ENCODE measurements around the gene PCDHGB2.
"Not testable (repeated sequence)": the region's sequence is repeated elsewhere in the genome, so short reads cannot be mapped to it uniquely, and the experiment has no call there.

Gene PCDHGB2

GRCh38 chr5:141366016-141366896, 6.5 kb downstream of the PCDHGB2 start:
- Mint-ChIP-seq H3K27ac (no peak overlapping the region), H3K4me3 (no peak overlapping the region), H3K36me3 (peaks cover 14% of the 10 kb centered on the region), H3K4me1 (peaks cover 15% of the 10 kb centered on the region), H3K27me3 (peaks cover 61% of the 10 kb centered on the region), H3K9me3 (peaks cover 14% of the 10 kb centered on the region)
- ATAC-seq, result no peak

GRCh38 chr5:141369994-141370848, 10.4 kb downstream of the PCDHGB2 start, which contains the start of gene PCDHGB3:
TSS of gene PCDHGB3 (plus strand) at chr5:141370242. CDS start at chr5:141370395, 153 bp downstream.
- Mint-ChIP-seq H3K36me3 (peaks cover 11% of the 10 kb centered on the region), H3K27ac (peak within 1 kb of the TSS; percentile 83), H3K27me3 (peaks cover 34% of the 10 kb centered on the region), H3K4me1 (peaks cover 6% of the 10 kb centered on the region), H3K4me3 (peak within 1 kb of the TSS; percentile 90), H3K9me3 (peaks cover 3% of the 10 kb centered on the region)
- ATAC-seq, result peak; percentile 77

GRCh38 chr5:141371572-141372475, 12.0 kb downstream of the PCDHGB2 start:
- Mint-ChIP-seq H3K4me1 (peaks cover 6% of the 10 kb centered on the region), H3K36me3 (peaks cover 16% of the 10 kb centered on the region), H3K27me3 (peaks cover 19% of the 10 kb centered on the region), H3K9me3 (peaks cover 3% of the 10 kb centered on the region), H3K27ac (no peak overlapping the region), H3K4me3 (no peak overlapping the region)
- no peak for ATAC-seq

GRCh38 chr5:141373673-141374317, 14.0 kb downstream of the PCDHGB2 start, which contains the start of gene PCDHGA6:
TSS of gene PCDHGA6 (plus strand) at chr5:141373891. CDS start at chr5:141374084, 193 bp downstream.
- peaks cover 19% of the 10 kb centered on the region for H3K27me3 Mint-ChIP-seq
- ATAC-seq, result no peak
- H3K4me1 Mint-ChIP-seq, result peaks cover 6% of the 10 kb centered on the region
- no peak within 1 kb of the TSS for H3K4me3 Mint-ChIP-seq
- H3K9me3 Mint-ChIP-seq, result peaks cover 3% of the 10 kb centered on the region
- H3K27ac Mint-ChIP-seq, result no peak within 1 kb of the TSS
- H3K36me3 Mint-ChIP-seq, result peaks cover 16% of the 10 kb centered on the region

GRCh38 chr5:141374627-141375026, 14.8 kb downstream of the PCDHGB2 start:
- Mint-ChIP-seq H3K9me3 (peaks cover 3% of the 10 kb centered on the region), H3K4me1 (peaks cover 6% of the 10 kb centered on the region), H3K27ac (no peak overlapping the region), H3K4me3 (no peak overlapping the region), H3K36me3 (peaks cover 16% of the 10 kb centered on the region), H3K27me3 (peaks cover 19% of the 10 kb centered on the region)
- ATAC-seq, result no peak

- not testable (repeated sequence) for H3K27ac Mint-ChIP-seq, H3K9me3 Mint-ChIP-seq, H3K27me3 Mint-ChIP-seq, ATAC-seq, H3K4me1 Mint-ChIP-seq, H3K4me3 Mint-ChIP-seq
- peaks cover 11% of the 10 kb centered on the region for H3K36me3 Mint-ChIP-seq
Measured at GRCh38 chr5:141375444-141376155, 15.8 kb downstream of the PCDHGB2 start.

- peak within 1 kb of the TSS; percentile 70 for H3K27ac Mint-ChIP-seq
- H3K27me3 Mint-ChIP-seq, result peaks cover 44% of the 10 kb centered on the region
- peaks cover 5% of the 10 kb centered on the region for H3K36me3 Mint-ChIP-seq
- no peaks in the 10 kb centered on the region for H3K9me3 Mint-ChIP-seq
- peaks cover 4% of the 10 kb centered on the region for H3K4me1 Mint-ChIP-seq
- peak within 1 kb of the TSS; percentile 76 for H3K4me3 Mint-ChIP-seq
- no peak for ATAC-seq
Measured at GRCh38 chr5:141382469-141383294, 22.9 kb downstream of the PCDHGB2 start, which contains the start of gene PCDHGA7. TSS of gene PCDHGA7 (plus strand) at chr5:141382742. CDS start at chr5:141382900, 158 bp downstream.

GRCh38 chr5:141383345-141383744, 23.6 kb downstream of the PCDHGB2 start:
- Mint-ChIP-seq H3K27me3 (peaks cover 47% of the 10 kb centered on the region), H3K9me3 (peaks cover under 1% of the 10 kb centered on the region), H3K36me3 (peaks cover 5% of the 10 kb centered on the region), H3K4me1 (peaks cover 4% of the 10 kb centered on the region), H3K27ac (peak overlapping the region; percentile 70), H3K4me3 (no peak overlapping the region)
- ATAC-seq, result no peak

GRCh38 chr5:141384471-141385267, 24.9 kb downstream of the PCDHGB2 start:
- no peak for ATAC-seq
- peaks cover 6% of the 10 kb centered on the region for H3K9me3 Mint-ChIP-seq
- peaks cover 60% of the 10 kb centered on the region for H3K27me3 Mint-ChIP-seq
- H3K4me1 Mint-ChIP-seq, result peaks cover 4% of the 10 kb centered on the region
- H3K36me3 Mint-ChIP-seq, result peaks cover 5% of the 10 kb centered on the region
- H3K27ac Mint-ChIP-seq, result no peak overlapping the region
- no peak overlapping the region for H3K4me3 Mint-ChIP-seq

GRCh38 chr5:141387557-141388311, 27.9 kb downstream of the PCDHGB2 start, which contains the start of gene PCDHGB4:
TSS of gene PCDHGB4 (plus strand) at chr5:141387698. CDS start at chr5:141387885, 187 bp downstream.
- ATAC-seq, H3K27ac Mint-ChIP-seq, H3K4me1 Mint-ChIP-seq: not testable (repeated sequence)
- Mint-ChIP-seq H3K27me3 (peaks cover 77% of the 10 kb centered on the region), H3K4me3 (peak within 1 kb of the TSS; percentile 42), H3K9me3 (peaks cover 15% of the 10 kb centered on the region), H3K36me3 (peaks cover 10% of the 10 kb centered on the region)

- no peak for ATAC-seq
- H3K27me3 Mint-ChIP-seq, result peaks cover 76% of the 10 kb centered on the region
- H3K27ac Mint-ChIP-seq, result no peak overlapping the region
- peaks cover 6% of the 10 kb centered on the region for H3K36me3 Mint-ChIP-seq
- no peak overlapping the region for H3K4me3 Mint-ChIP-seq
- H3K4me1 Mint-ChIP-seq, result no peaks in the 10 kb centered on the region
- peaks cover 15% of the 10 kb centered on the region for H3K9me3 Mint-ChIP-seq
Measured at GRCh38 chr5:141388661-141389060, 28.9 kb downstream of the PCDHGB2 start.

Data from stimulated activated memory B cell treated with anti-CD40 and anti-IgM and Interleukin-4, amounts not matched to agents 10 μg/mL and 1 μg/mL and 100 μg/mL, for 72 hours (primary cell).